K562 (cell line): ENCODE measurements around the gene MCL1. TPM values are rescaled to one million over a fixed set of nuclear protein-coding genes. Genes with fewer than 3 reads are reported as not detected.

Experiments used
- KDM1A ChIP-seq, 2 experiments: fragments of 450-650 bp; IDR thresholded peaks; 2 replicates each; pipeline ENCODE4 v1.6.1; 2016; ENCODE audit warnings: mild to moderate bottlenecking in 2 of 2
- MYC ChIP-seq, 2 experiments: fragments of 250-450 bp in 1 of 2; sonication (Bioruptor Pico) in 1 of 2; IDR thresholded peaks; 2 replicates each; pipeline versions ENCODE4 v1.5.1 to v1.6.1; 2012 to 2021; ENCODE audit warnings: low read depth in 2 of 2, borderline replicate concordance in 1 of 2, improper control_type of control experiment in 1 of 2, low read length in 1 of 2, mild to moderate bottlenecking in 1 of 2, moderate library complexity in 1 of 2
- ZNF584 ChIP-seq: fragments of 200-800 bp; sonication (Bioruptor generic); IDR thresholded peaks from 2 replicates; pipeline ENCODE4 v1.6.1; 2016; ENCODE audit warnings: low read depth, mild to moderate bottlenecking, missing genetic modification characterization, missing compliant biosample characterization
- polyA plus RNA-seq, 8 experiments: library from polyadenylated mRNA; depleted of rRNA in 4 of 8; stranded (reverse) in 5 of 8; unstranded in 3 of 8; fragments of >200 nt; fragmentation: Nextera tagmentation in 2 of 8; fragmentation: Illumina TruSeq in 1 of 8; extraction: Ambion mirVana in 2 of 8; extraction: Trizol in 1 of 8; gene quantifications; 2 replicates each; pipeline versions ENCODE4 v1.2.1 to v1.2.3, GENCODE V29; 2011 to 2014; ENCODE audit warnings: inconsistent platforms in 1 of 8, missing spikeins in 1 of 8
- total RNA-seq, 7 experiments: library from RNA; depleted of rRNA in 6 of 7; stranded (reverse); fragments of >200 nt in 6 of 7; fragmentation: Illumina TruSeq in 2 of 7; extraction: Trizol in 2 of 7; gene quantifications; 2 replicates each; pipeline versions ENCODE4 v1.2.1 to v1.2.3, GENCODE V29; 2011 to 2021; ENCODE audit warnings: low replicate concordance in 1 of 7
- TF ChIP-seq, protein P1 (sequence below), 2 experiments: fragments of 450-650 bp in 1 of 2; sonication (generic) in 1 of 2; formaldehyde crosslinking in 1 of 2; IDR thresholded peaks; 2 replicates each; pipeline versions ENCODE4 v1.7.1 to v1.9.0; 2016 to 2022; ENCODE audit warnings: inconsistent platforms in 1 of 2, mild to moderate bottlenecking in 1 of 2, missing genetic modification reagents in 1 of 2

MCL1 gene
- total and polyA plus RNA-seq, 9 of the 15 experiments (the other 6 are each of a cell fraction or from before 2014, with no cell fraction given), result 27.1 to 224 (median 138) TPM

DNA sequence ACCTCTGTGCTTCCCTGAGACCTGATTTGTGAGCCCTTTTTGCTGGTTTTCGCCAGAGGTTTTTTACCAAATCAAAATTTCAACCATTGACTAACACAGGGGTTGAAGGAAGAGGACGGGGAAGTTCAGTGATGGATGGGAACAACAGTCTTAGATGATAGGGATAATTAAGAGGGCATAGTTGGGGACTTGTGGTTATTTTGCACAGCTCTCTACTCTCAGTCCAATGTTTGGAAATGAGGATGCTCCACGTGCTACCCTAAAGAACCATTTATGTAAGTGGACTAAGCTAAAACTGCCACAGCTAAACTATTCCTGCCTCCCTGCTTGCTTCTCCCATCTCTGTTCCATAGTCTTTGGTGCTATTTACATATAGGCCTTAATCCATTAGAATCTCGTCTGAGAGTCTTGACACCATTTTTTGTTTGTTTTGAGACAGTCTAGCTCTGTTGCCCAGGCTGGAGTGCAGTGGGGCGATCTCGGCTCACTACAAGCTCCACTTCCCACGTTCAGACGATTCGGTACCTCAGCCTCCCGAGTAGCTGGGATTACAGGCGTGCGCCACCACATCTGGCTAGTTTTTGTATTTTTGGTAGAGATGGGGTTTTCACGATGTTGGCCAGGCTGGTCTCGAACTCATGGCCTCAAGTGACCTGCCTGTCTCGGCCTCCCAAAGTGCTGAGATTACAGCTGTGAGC is 684 bp upstream of the MCL1 start (continued):
- TF ChIP-seq MYC (IDR thresholded peaks at IDR 0.05; ENCODE audit: low read depth, low read length) (no peak), MYC (CRISPR knock-in tag; IDR thresholded peaks at IDR 0.05; ENCODE audit: borderline replicate concordance, low read depth) (no peak), KDM1A (IDR thresholded peaks at IDR 0.05) (peak in 1 of 2 experiments; percentile 53; a peak in 2 of 4 replicates), ZNF584 (CRISPR knock-in tag) (no peak)
- TF ChIP-seq, protein P1, sequence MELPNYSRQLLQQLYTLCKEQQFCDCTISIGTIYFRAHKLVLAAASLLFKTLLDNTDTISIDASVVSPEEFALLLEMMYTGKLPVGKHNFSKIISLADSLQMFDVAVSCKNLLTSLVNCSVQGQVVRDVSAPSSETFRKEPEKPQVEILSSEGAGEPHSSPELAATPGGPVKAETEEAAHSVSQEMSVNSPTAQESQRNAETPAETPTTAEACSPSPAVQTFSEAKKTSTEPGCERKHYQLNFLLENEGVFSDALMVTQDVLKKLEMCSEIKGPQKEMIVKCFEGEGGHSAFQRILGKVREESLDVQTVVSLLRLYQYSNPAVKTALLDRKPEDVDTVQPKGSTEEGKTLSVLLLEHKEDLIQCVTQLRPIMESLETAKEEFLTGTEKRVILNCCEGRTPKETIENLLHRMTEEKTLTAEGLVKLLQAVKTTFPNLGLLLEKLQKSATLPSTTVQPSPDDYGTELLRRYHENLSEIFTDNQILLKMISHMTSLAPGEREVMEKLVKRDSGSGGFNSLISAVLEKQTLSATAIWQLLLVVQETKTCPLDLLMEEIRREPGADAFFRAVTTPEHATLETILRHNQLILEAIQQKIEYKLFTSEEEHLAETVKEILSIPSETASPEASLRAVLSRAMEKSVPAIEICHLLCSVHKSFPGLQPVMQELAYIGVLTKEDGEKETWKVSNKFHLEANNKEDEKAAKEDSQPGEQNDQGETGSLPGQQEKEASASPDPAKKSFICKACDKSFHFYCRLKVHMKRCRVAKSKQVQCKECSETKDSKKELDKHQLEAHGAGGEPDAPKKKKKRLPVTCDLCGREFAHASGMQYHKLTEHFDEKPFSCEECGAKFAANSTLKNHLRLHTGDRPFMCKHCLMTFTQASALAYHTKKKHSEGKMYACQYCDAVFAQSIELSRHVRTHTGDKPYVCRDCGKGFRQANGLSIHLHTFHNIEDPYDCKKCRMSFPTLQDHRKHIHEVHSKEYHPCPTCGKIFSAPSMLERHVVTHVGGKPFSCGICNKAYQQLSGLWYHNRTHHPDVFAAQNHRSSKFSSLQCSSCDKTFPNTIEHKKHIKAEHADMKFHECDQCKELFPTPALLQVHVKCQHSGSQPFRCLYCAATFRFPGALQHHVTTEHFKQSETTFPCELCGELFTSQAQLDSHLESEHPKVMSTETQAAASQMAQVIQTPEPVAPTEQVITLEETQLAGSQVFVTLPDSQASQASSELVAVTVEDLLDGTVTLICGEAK (IDR thresholded peaks at IDR 0.05), result 0 out of 2 replicates have a peak, but pooled peaks have one; percentile 21
- TF ChIP-seq, protein P1 (CRISPR knock-in tag; IDR thresholded peaks at IDR 0.05), result no peak
